Adrenal gland (tissue), 12 donors: ENCODE measurements around the gene FAH. TPM values are rescaled to one million over a fixed set of nuclear protein-coding genes. Genes with fewer than 3 reads are reported as not detected.

Experiments used
- DNase-seq, 7 donors: peaks; one replicate each; pipeline ENCODE4 v3.0.0-alpha.2; 2019 to 2020
- H3K27ac ChIP-seq, 5 donors: fragments of 200-600 bp; sonication (generic) in 4 of 5; 1 replicate in 3 of 5; 2 replicates in 2 of 5; pipeline versions ENCODE4 v1.5.1 to v1.8.0; 2016 to 2020; ENCODE audit warnings: mild to moderate bottlenecking in 1 of 5
- H3K27me3 ChIP-seq: fragments of 200-600 bp; 2 replicates; pipeline ENCODE4 v1.8.0; 2021
- H3K36me3 ChIP-seq, 2 donors: fragments of 200-600 bp; replicated peaks in 1 of 2; 1 replicate in 1 of 2; 2 replicates in 1 of 2; pipeline versions ENCODE4 v1.5.1 to v1.8.0; 2018 to 2022
- H3K4me1 ChIP-seq, 2 donors: fragments of 200-600 bp; replicated peaks in 1 of 2; 1 replicate in 1 of 2; 2 replicates in 1 of 2; pipeline versions ENCODE4 v1.5.1 to v1.8.0; 2018 to 2021
- H3K4me3 ChIP-seq, 4 donors: fragments of 200-600 bp; sonication (generic) in 3 of 4; one replicate each; pipeline ENCODE4 v1.5.1; 2016 to 2018
- H3K9me3 ChIP-seq, 3 donors: fragments of 200-600 bp; sonication (generic) in 1 of 3; replicated peaks in 1 of 3; 1 replicate in 2 of 3; 2 replicates in 1 of 3; pipeline versions ENCODE4 v1.5.1 to v1.8.0; 2016 to 2021
- POLR2A ChIP-seq, 2 donors: fragments of 450-650 bp; IDR thresholded peaks; one replicate each; pipeline ENCODE4 v1.6.1; 2017; ENCODE audit warnings: antibody characterized with exemption in 2 of 2, mild to moderate bottlenecking in 2 of 2, moderate library complexity in 1 of 2
- WGBS, 4 donors: extraction: QIAGEN DNeasy Blood & Tissue Kit in 2 of 4; methylation state at CpG; one replicate each; pipeline versions ENCODE4 v1.1.5 to v1.1.7; 2013 to 2017; 5-methylcytosine and 5-hydroxymethylcytosine counted together
- intact Hi-C, 2 donors: fragments of 100-400 bp; cut with DNase I; formaldehyde crosslinking; loops; one replicate each; pipeline versions ENCODE4 v1.14.1 to v1.15.0; 2022 to 2023
- polyA plus RNA-seq, 3 donors: library from polyadenylated mRNA; stranded (reverse); fragments of 200-250 nt in 2 of 3; fragments of 350-450 nt in 1 of 3; fragmentation: Illumina TruSeq in 1 of 3; extraction: RNeasy Lipid Tissue Mini Kit (QIAGEN cat#74804) in 1 of 3; gene quantifications; one replicate each; pipeline ENCODE4 v1.2.3, GENCODE V29; 2013 to 2014
- total RNA-seq, 9 donors: library from RNA; depleted of rRNA in 4 of 9; stranded (reverse); fragments of >200 nt in 4 of 9; fragments of 120-200 nt in 1 of 9; fragmentation: NEBNext Ultra II Directional in 1 of 9; extraction: Animal tissue kit (Norgen Biotek cat#: 25700) in 1 of 9; gene quantifications; one replicate each; pipeline versions ENCODE4 v1.1.0 to v1.2.4, GENCODE V29; 2013 to 2023
- TF ChIP-seq, protein P1 (sequence below), 6 experiments: fragments of 450-650 bp in 4 of 6; fragments of 200-600 bp in 2 of 6; sonication (generic) in 1 of 6; IDR thresholded peaks; 1 replicate in 5 of 6; 2 replicates in 1 of 6; pipeline versions ENCODE4 v1.5.1 to v1.8.0; 2016 to 2021; ENCODE audit warnings: antibody characterized with exemption in 6 of 6, mild to moderate bottlenecking in 2 of 6, moderate library complexity in 1 of 6
- donor health status: healthy with polysubstance abuse.
- donor health status: Bipolar disorder and iron deficiency.
- donor health status: DM: yes; HTN: yes; CAD: no.
- donor health status: DM: no; HTN: no; CAD: no.
- donor health status: DM: no; HTN: no; CAD: no.
- donor health status: DM: yes; HTN: yes; CAD: no.

The FAH gene
- total and polyA plus RNA-seq, 12 donors = 56.9 to 157 (median 106) TPM

DNA sequence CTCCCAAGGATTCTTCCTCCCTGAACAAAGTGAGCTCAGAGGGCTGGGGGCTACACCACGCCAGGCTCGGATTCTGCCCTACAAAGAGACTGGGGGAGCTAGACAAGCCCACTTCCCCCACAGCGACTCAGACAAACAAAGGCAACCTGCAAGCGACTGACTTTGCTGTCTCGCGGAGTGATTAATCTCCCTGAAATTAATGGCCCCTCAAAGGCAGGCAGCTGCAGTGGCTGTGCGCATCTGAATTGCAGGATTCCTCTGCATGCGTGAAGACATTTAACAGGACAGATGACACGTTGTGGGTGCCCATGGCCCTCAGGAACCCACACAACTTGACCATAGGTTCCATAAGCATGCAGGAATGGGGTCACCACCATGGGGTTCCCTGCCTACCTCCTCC is 80.8 kb downstream of the FAH start:
- Histone ChIP-seq H3K4me1 (no peaks in the 10 kb centered on the region), H3K27me3 (no peaks in the 10 kb centered on the region), H3K9me3 (no peaks in the 10 kb centered on the region), H3K4me3 (no peak overlapping the region), H3K36me3 (no peaks in the 10 kb centered on the region), H3K27ac (no peak overlapping the region)
- intact Hi-C loops = no loop called here
- TF ChIP-seq, protein P1, sequence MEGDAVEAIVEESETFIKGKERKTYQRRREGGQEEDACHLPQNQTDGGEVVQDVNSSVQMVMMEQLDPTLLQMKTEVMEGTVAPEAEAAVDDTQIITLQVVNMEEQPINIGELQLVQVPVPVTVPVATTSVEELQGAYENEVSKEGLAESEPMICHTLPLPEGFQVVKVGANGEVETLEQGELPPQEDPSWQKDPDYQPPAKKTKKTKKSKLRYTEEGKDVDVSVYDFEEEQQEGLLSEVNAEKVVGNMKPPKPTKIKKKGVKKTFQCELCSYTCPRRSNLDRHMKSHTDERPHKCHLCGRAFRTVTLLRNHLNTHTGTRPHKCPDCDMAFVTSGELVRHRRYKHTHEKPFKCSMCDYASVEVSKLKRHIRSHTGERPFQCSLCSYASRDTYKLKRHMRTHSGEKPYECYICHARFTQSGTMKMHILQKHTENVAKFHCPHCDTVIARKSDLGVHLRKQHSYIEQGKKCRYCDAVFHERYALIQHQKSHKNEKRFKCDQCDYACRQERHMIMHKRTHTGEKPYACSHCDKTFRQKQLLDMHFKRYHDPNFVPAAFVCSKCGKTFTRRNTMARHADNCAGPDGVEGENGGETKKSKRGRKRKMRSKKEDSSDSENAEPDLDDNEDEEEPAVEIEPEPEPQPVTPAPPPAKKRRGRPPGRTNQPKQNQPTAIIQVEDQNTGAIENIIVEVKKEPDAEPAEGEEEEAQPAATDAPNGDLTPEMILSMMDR (IDR thresholded peaks at IDR 0.05) = no peak
- TF ChIP-seq POLR2A (IDR thresholded peaks at IDR 0.05) = no peak
- no peak for DNase-seq
- WGBS, 4 donors = 60 to 81% (median 62%) methylated on average over 4 to 9 of the region's 9 CpGs

DNA sequence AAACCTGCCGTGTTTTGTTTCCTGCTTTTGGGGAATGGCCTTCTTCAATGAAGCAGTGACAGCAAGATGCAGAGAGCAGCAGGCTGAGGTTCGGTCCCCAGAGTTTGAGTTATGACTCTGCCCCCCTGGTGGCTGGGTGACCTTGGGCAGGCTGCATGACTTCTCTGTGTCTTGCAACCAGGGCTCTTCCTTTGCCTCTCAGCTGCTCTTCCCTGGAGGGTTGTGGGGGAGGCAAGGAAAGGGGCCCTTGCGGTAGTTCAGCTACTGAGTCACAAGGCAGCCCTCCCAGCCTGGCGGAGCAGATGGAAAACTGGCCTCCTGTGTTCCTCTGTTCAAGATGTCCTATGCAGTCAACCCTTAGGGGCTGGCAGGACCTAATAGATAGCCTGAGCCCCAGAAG is 82.1 kb downstream of the FAH start:
- DNase-seq = peak in 6 of 7 donors; percentile 41 to 69 (median 55)
- H3K36me3 ChIP-seq = no peaks in the 10 kb centered on the region
- H3K27me3 ChIP-seq = peaks cover 3% of the 10 kb centered on the region
- WGBS, 4 donors = 59 to 67% (median 65%) methylated on average over 3 to 4 of the region's 4 CpGs
- intact Hi-C loops = no loop called here
- TF ChIP-seq, protein P1 (IDR thresholded peaks at IDR 0.05) = peak; percentile 24 to 57 (median 40)
- no peak for TF ChIP-seq POLR2A (IDR thresholded peaks at IDR 0.05)
- no peaks in the 10 kb centered on the region for H3K9me3 ChIP-seq
- no peak overlapping the region for H3K27ac ChIP-seq
- H3K4me1 ChIP-seq = no peaks in the 10 kb centered on the region
- no peak overlapping the region for H3K4me3 ChIP-seq

Other genes starting within 250 kb of the FAH start
- 1 to 10 TPM in 5 of 9 donors, under 1 TPM in 3, not detected in 1; 0.56 to 4.2 (median 1.2) TPM for gene BCL2A1, start 181.8 kb upstream of the FAH start, total RNA-seq
- 10 to 100 TPM in 1 of 3 donors, 1 to 10 TPM in 2; 1.4 to 19.1 (median 1.8) TPM for gene BCL2A1, start 181.8 kb upstream of the FAH start, polyA plus RNA-seq
- gene ZFAND6, start 93.3 kb upstream of the FAH start, total RNA-seq = 100 to 1,000 TPM in 6 of 9 donors, 10 to 100 TPM in 3; 75.4 to 197 (median 109) TPM
- gene ZFAND6, start 93.3 kb upstream of the FAH start, polyA plus RNA-seq = 100 to 1,000 TPM in 1 of 3 donors, 10 to 100 TPM in 2; 46.5 to 125 (median 48.6) TPM
- 10 to 100 TPM in 1 of 9 donors, 1 to 10 TPM in 7, under 1 TPM in 1; 0.55 to 13.2 (median 4.8) TPM for gene CTXND1, start 99.2 kb downstream of the FAH start, total RNA-seq
- gene CTXND1, start 99.2 kb downstream of the FAH start, polyA plus RNA-seq = 10 to 100 TPM in 1 of 3 donors, 1 to 10 TPM in 2; 1.6 to 17.4 (median 3.0) TPM